ENCODE measurements around the gene ERC1. TPM values are rescaled to one million over a fixed set of nuclear protein-coding genes. Genes with fewer than 3 reads are reported as not detected.

The ERC1 gene
- total RNA-seq, 2 experiments from 2014 or later: 40.1 to 49.6 TPM

DNA sequence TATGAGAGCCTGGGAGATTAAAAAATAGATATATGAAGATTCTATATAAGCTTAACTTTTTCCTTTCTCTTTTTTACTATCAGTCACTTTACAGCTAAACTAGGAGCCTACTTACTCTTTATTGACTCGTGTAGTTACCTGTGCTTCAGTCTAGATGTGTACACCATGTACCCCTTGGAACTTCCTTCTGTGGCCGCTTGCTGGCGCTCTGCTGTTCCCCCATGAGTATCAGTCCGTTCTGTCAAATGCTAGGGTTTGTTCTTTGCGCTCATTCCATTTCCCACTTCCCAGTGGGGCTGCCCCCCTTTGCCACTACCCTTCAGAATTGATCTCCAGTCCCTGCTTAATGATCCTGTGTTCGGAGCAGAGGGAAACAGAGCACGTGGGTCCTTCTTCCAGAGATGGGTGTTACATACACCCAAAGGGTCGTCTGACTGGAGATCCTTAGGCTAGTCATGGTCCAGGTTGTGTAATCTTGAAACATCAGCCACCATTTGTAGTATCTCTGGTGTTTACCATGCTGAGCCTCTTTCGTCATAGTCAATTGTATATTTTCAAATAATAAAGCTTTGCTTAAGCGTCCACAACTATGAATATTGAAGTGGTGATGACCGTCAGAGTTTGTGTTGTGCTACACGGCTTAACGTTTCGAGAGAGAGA is 443.4 kb downstream of the ERC1 start:
- TF ChIP-seq, protein P1, sequence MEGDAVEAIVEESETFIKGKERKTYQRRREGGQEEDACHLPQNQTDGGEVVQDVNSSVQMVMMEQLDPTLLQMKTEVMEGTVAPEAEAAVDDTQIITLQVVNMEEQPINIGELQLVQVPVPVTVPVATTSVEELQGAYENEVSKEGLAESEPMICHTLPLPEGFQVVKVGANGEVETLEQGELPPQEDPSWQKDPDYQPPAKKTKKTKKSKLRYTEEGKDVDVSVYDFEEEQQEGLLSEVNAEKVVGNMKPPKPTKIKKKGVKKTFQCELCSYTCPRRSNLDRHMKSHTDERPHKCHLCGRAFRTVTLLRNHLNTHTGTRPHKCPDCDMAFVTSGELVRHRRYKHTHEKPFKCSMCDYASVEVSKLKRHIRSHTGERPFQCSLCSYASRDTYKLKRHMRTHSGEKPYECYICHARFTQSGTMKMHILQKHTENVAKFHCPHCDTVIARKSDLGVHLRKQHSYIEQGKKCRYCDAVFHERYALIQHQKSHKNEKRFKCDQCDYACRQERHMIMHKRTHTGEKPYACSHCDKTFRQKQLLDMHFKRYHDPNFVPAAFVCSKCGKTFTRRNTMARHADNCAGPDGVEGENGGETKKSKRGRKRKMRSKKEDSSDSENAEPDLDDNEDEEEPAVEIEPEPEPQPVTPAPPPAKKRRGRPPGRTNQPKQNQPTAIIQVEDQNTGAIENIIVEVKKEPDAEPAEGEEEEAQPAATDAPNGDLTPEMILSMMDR (IDR thresholded peaks at IDR 0.05): no peak
- intact Hi-C loops (cut with DNase I, micrococcal nuclease): no loop called here
- no peak overlapping the region for H3K4me3 ChIP-seq (ENCODE audit: low read length)
- no peak overlapping the region for H3K4me3 Mint-ChIP-seq
- CTCF ChIA-PET: interaction anchor here (0.6 kb wide), 1 partner anchor 30 kb away, joined by 4 read pairs; no protein-coding TSS in a partner anchor
- H3K36me3 Mint-ChIP-seq (ENCODE audit: low read depth): peaks cover 10% of the 10 kb centered on the region
- H3K4me1 ChIP-seq (ENCODE audit: insufficient read depth, low read length): no peaks in the 10 kb centered on the region
- no peaks in the 10 kb centered on the region for H3K4me1 Mint-ChIP-seq (ENCODE audit: low read depth)
- POLR2A ChIA-PET: no interaction called here
- H3K9me3 Mint-ChIP-seq: no peaks in the 10 kb centered on the region
- H3K27me3 ChIP-seq (ENCODE audit: control insufficient read depth in 1 of 2, insufficient read depth in 2 of 2, low read length in 2 of 2): no peaks in the 10 kb centered on the region
- DNase-seq (no peak), ATAC-seq (ENCODE audit: poor library complexity) (no peak)
- no peaks in the 10 kb centered on the region for H3K36me3 ChIP-seq (ENCODE audit: insufficient read depth, low read length)
- H3K9me3 ChIP-seq (ENCODE audit: control insufficient read depth in 1 of 2, insufficient read depth in 1 of 2, low read length in 2 of 2): no peaks in the 10 kb centered on the region
- no peak overlapping the region for H3K27ac ChIP-seq (ENCODE audit: low read depth in 1 of 2, low read length in 2 of 2)
- H3K27me3 Mint-ChIP-seq: no peaks in the 10 kb centered on the region
- H3K27ac Mint-ChIP-seq: no peak overlapping the region

DNA sequence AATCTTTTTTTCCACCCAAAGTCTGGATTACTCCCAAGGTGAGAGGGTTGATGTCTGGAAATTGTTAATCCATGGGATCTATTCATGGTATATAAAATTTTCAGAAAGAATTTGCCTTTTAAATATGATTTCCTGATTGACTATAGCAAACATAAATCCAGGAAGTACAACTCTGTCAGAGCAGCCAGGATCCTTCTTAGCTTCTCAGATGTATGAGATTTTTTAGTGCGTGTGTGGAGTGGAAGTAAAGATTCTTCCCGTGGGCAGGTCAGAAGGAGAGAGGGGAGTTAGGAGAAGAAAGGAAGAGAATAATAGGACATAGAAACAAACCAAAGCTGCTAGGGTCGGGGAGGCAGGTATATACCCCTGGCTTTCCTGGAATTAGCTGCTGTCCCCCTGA is 444.0 kb downstream of the ERC1 start:
- ChIA-PET POLR2A (no interaction called here), CTCF (no interaction called here)
- intact Hi-C loops (cut with DNase I, micrococcal nuclease): no loop called here

GRCh38 chr12:1435456-1435855 is 444.4 kb downstream of the ERC1 start:
- no peak overlapping the region for H3K27ac Mint-ChIP-seq
- H3K4me1 ChIP-seq (ENCODE audit: insufficient read depth, low read length): no peaks in the 10 kb centered on the region
- no peaks in the 10 kb centered on the region for H3K27me3 ChIP-seq (ENCODE audit: control insufficient read depth in 1 of 2, insufficient read depth in 2 of 2, low read length in 2 of 2)
- peaks cover 15% of the 10 kb centered on the region for H3K36me3 Mint-ChIP-seq (ENCODE audit: low read depth)
- H3K36me3 ChIP-seq (ENCODE audit: insufficient read depth, low read length): no peaks in the 10 kb centered on the region
- DNase-seq (no peak), ATAC-seq (ENCODE audit: poor library complexity) (no peak)
- no peaks in the 10 kb centered on the region for H3K4me1 Mint-ChIP-seq (ENCODE audit: low read depth)
- no peaks in the 10 kb centered on the region for H3K9me3 Mint-ChIP-seq
- H3K27me3 Mint-ChIP-seq: no peaks in the 10 kb centered on the region
- no peaks in the 10 kb centered on the region for H3K9me3 ChIP-seq (ENCODE audit: control insufficient read depth in 1 of 2, insufficient read depth in 1 of 2, low read length in 2 of 2)
- no peak overlapping the region for H3K4me3 ChIP-seq (ENCODE audit: low read length)
- intact Hi-C loops (cut with DNase I, micrococcal nuclease): no loop called here
- TF ChIP-seq, protein P1 (IDR thresholded peaks at IDR 0.05): no peak
- ChIA-PET CTCF (no interaction called here), POLR2A (no interaction called here)
- H3K27ac ChIP-seq (ENCODE audit: low read depth in 1 of 2, low read length in 2 of 2): no peak overlapping the region
- H3K4me3 Mint-ChIP-seq: no peak overlapping the region

More for the DNA sequence above, 444.0 kb downstream of the ERC1 start:
- H3K4me3 Mint-ChIP-seq: no peak overlapping the region
- H3K36me3 Mint-ChIP-seq (ENCODE audit: low read depth): peaks cover 15% of the 10 kb centered on the region
- Histone ChIP-seq H3K4me1 (ENCODE audit: insufficient read depth, low read length) (no peaks in the 10 kb centered on the region), H3K36me3 (ENCODE audit: insufficient read depth, low read length) (no peaks in the 10 kb centered on the region), H3K27ac (ENCODE audit: low read depth in 1 of 2, low read length in 2 of 2) (no peak overlapping the region), H3K9me3 (ENCODE audit: control insufficient read depth in 1 of 2, insufficient read depth in 1 of 2, low read length in 2 of 2) (no peaks in the 10 kb centered on the region), H3K4me3 (ENCODE audit: low read length) (no peak overlapping the region), H3K27me3 (ENCODE audit: control insufficient read depth in 1 of 2, insufficient read depth in 2 of 2, low read length in 2 of 2) (no peaks in the 10 kb centered on the region)
- TF ChIP-seq, protein P1 (IDR thresholded peaks at IDR 0.05): no peak
- no peaks in the 10 kb centered on the region for H3K4me1 Mint-ChIP-seq (ENCODE audit: low read depth)
- ATAC-seq (ENCODE audit: poor library complexity) (no peak), DNase-seq (no peak)
- no peaks in the 10 kb centered on the region for H3K9me3 Mint-ChIP-seq
- no peaks in the 10 kb centered on the region for H3K27me3 Mint-ChIP-seq
- H3K27ac Mint-ChIP-seq: no peak overlapping the region
